ENCODE results near the gene DCLRE1C. TPM values are rescaled to one million over a fixed set of nuclear protein-coding genes. Genes with fewer than 3 reads are reported as not detected.
"Not testable (repeated sequence)": the region's sequence is repeated elsewhere in the genome, so short reads cannot be mapped to it uniquely, and the experiment has no call there.

DCLRE1C gene
- polyA plus RNA-seq, 1 of the 3 experiments (the other 2 are of a cell fraction): 2.5 TPM

- H3F3A ChIP-seq (replicated peaks; ENCODE audit: insufficient read depth); H3K36me3 ChIP-seq (replicated peaks in 1 of 2; ENCODE audit: control insufficient read depth in 1 of 2, insufficient read depth in 2 of 2, low read length in 1 of 2); H2AFZ ChIP-seq (ENCODE audit: low read depth); H3K27me3 ChIP-seq (ENCODE audit: insufficient read depth); H3K27ac ChIP-seq (ENCODE audit: low read depth in 2 of 2, low read length in 1 of 2); H3K9me2 ChIP-seq; H3K9me3 ChIP-seq; H3K9ac ChIP-seq; H3K4me1 ChIP-seq (ENCODE audit: control insufficient read depth in 1 of 2, insufficient read depth in 2 of 2, low read depth in 1 of 2, low read length in 1 of 2); H3K4me2 ChIP-seq; H3K79me2 ChIP-seq (ENCODE audit: insufficient read depth); CTCF ChIA-PET; DNase-seq; H3K4me3 ChIP-seq (ENCODE audit: low read depth in 2 of 2, low read length in 1 of 2); H4K20me1 ChIP-seq (ENCODE audit: insufficient read depth); POLR2A ChIA-PET: not testable (repeated sequence)
- 81% methylated on average over 9 of the region's 9 CpGs for WGBS (ENCODE audit: low lambda C conversion rate)
These were observed 38.4 kb upstream of the DCLRE1C start for GRCh38 chr10:14992336-14992735.

GRCh38 chr10:14991035-14991749 is 37.3 kb upstream of the DCLRE1C start:
- H3K9me3 ChIP-seq; H3K4me3 ChIP-seq (ENCODE audit: low read depth in 2 of 2, low read length in 1 of 2); DNase-seq; H2AFZ ChIP-seq (ENCODE audit: low read depth); POLR2A ChIA-PET; H3K9ac ChIP-seq; H3K27me3 ChIP-seq (ENCODE audit: insufficient read depth); H3F3A ChIP-seq (replicated peaks; ENCODE audit: insufficient read depth); H3K79me2 ChIP-seq (ENCODE audit: insufficient read depth); H3K4me2 ChIP-seq; H3K4me1 ChIP-seq (ENCODE audit: control insufficient read depth in 1 of 2, insufficient read depth in 2 of 2, low read depth in 1 of 2, low read length in 1 of 2); H3K27ac ChIP-seq (ENCODE audit: low read depth in 2 of 2, low read length in 1 of 2); H3K36me3 ChIP-seq (replicated peaks in 1 of 2; ENCODE audit: control insufficient read depth in 1 of 2, insufficient read depth in 2 of 2, low read length in 1 of 2); CTCF ChIA-PET; H4K20me1 ChIP-seq (ENCODE audit: insufficient read depth); H3K9me2 ChIP-seq: not testable (repeated sequence)
- 44% methylated on average over 9 of the region's 19 CpGs for WGBS (ENCODE audit: low lambda C conversion rate)

GRCh38 chr10:14989552-14989951 is 35.7 kb upstream of the DCLRE1C start:
- H2AFZ ChIP-seq (ENCODE audit: low read depth); POLR2A ChIA-PET; H3K27ac ChIP-seq (ENCODE audit: low read depth in 2 of 2, low read length in 1 of 2); H3K4me3 ChIP-seq (ENCODE audit: low read depth in 2 of 2, low read length in 1 of 2); H3K4me1 ChIP-seq (ENCODE audit: control insufficient read depth in 1 of 2, insufficient read depth in 2 of 2, low read depth in 1 of 2, low read length in 1 of 2); H3F3A ChIP-seq (replicated peaks; ENCODE audit: insufficient read depth); H3K9me2 ChIP-seq; H3K9me3 ChIP-seq; CTCF ChIA-PET; H3K36me3 ChIP-seq (replicated peaks in 1 of 2; ENCODE audit: control insufficient read depth in 1 of 2, insufficient read depth in 2 of 2, low read length in 1 of 2); H4K20me1 ChIP-seq (ENCODE audit: insufficient read depth); H3K4me2 ChIP-seq; H3K9ac ChIP-seq; DNase-seq; H3K79me2 ChIP-seq (ENCODE audit: insufficient read depth); H3K27me3 ChIP-seq (ENCODE audit: insufficient read depth): not testable (repeated sequence)
- 60% methylated on average over 6 of the region's 6 CpGs for WGBS (ENCODE audit: low lambda C conversion rate)

DNA sequence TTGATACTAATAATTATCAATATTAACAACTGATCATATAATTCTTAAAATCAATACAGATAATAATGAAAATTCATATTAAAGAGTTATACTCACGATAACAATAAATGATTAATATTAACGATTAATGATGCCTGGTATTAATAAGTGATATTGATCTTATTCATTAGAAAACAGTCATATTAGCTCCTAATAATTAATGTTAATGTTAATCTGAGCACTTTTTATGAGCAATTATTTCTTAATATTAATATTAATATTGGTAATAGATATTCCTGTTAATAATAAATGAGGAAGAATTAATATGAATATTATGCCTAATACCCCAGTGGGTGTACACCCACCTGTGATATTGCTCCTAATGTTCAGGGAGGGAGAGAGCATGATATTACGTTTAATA is 28.8 kb upstream of the DCLRE1C start:
- Histone ChIP-seq H3K4me3 (ENCODE audit: low read depth in 2 of 2, low read length in 1 of 2) (no peak overlapping the region), H3K9me2 (no peaks in the 10 kb centered on the region), H3K79me2 (ENCODE audit: insufficient read depth) (no peaks in the 10 kb centered on the region), H3K36me3 (replicated peaks in 1 of 2; ENCODE audit: control insufficient read depth in 1 of 2, insufficient read depth in 2 of 2, low read length in 1 of 2) (no peaks in the 10 kb centered on the region), H3K27ac (ENCODE audit: low read depth in 2 of 2, low read length in 1 of 2) (no peak overlapping the region), H4K20me1 (ENCODE audit: insufficient read depth) (no peaks in the 10 kb centered on the region), H3K9me3 (no peaks in the 10 kb centered on the region), H2AFZ (ENCODE audit: low read depth) (no peak overlapping the region), H3F3A (replicated peaks; ENCODE audit: insufficient read depth) (no peaks in the 10 kb centered on the region), H3K27me3 (ENCODE audit: insufficient read depth) (no peaks in the 10 kb centered on the region), H3K4me2 (no peak overlapping the region), H3K4me1 (ENCODE audit: control insufficient read depth in 1 of 2, insufficient read depth in 2 of 2, low read depth in 1 of 2, low read length in 1 of 2) (no peaks in the 10 kb centered on the region), H3K9ac (no peak overlapping the region)
- CTCF ChIA-PET: interaction anchor here (2.8 kb wide), 1 partner anchor 11 kb away, joined by 8 read pairs; no protein-coding TSS in a partner anchor
- WGBS (ENCODE audit: low lambda C conversion rate): 77% methylated on average over 3 of the region's 3 CpGs
- DNase-seq: no peak
- TF ChIP-seq, protein P1, sequence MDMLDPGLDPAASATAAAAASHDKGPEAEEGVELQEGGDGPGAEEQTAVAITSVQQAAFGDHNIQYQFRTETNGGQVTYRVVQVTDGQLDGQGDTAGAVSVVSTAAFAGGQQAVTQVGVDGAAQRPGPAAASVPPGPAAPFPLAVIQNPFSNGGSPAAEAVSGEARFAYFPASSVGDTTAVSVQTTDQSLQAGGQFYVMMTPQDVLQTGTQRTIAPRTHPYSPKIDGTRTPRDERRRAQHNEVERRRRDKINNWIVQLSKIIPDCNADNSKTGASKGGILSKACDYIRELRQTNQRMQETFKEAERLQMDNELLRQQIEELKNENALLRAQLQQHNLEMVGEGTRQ (IDR thresholded peaks at IDR 0.05; ENCODE audit: borderline replicate concordance, low read depth, low read length): no peak
- TF ChIP-seq FOXJ3 (CRISPR knock-in tag; IDR thresholded peaks at IDR 0.05): no peak
- POLR2A ChIA-PET: no interaction called here

Data from SK-N-SH (cell line).